K562 (cell line): Measurements from ENCODE around the gene SULT2B1. TPM values are rescaled to one million over a fixed set of nuclear protein-coding genes. Genes with fewer than 3 reads are reported as not detected.
A peak's percentile ranks its signal among the peaks of the same experiment; 100 is the strongest.

Experiments
- ATAC-seq: fragments of 200-7000 bp; cut with Tn5 transposase; 3 replicates; pipeline ENCODE4 v1.9.1; 2020; ENCODE audit warnings: moderate library complexity
- BruUV-seq: library from RNA; stranded (reverse); fragments of 400-500 nt; replicated peaks from 2 replicates; lab custom pipeline; 2021; lab: Mats Ljungman, UMichigan
- CTCF ChIA-PET: fragments of 300-600 bp; formaldehyde crosslinking; extraction: SDS; loops from one replicate; lab custom pipeline; 2021; ENCODE audit warnings: low intra/inter-chr PET ratio; lab: Yijun Ruan, JAX
- POLR2A ChIA-PET: fragments of 300-600, 350-650 bp; sonication (Branson Sonifier 250); formaldehyde crosslinking; extraction: SDS; loops from one replicate; lab custom pipeline; 2021; ENCODE audit warnings: antibody characterized with exemption, inconsistent platforms; lab: Yijun Ruan, JAX
- DNase-seq, 4 experiments: peaks; one replicate each; pipeline versions ENCODE4 v3.0.0 to v3.0.0-alpha.2; 2011 to 2018; ENCODE audit warnings: low spot score in 3 of 4, mixed read lengths in 3 of 4; ENCODE audit errors: extremely low read depth in 1 of 4
- FAIRE-seq: peaks from 2 replicates; lab custom pipeline; 2011; peaks lifted over from hg19 to GRCh38; lab: Jason Lieb, UNC
- H2AFZ ChIP-seq: 2 replicates; pipeline ENCODE4 v1.6.0; 2011; ENCODE audit warnings: low read depth, low read length, control low read depth, inconsistent platforms
- H3K27ac ChIP-seq: fragments of 200-600 bp; 3 replicates; pipeline ENCODE4 v1.8.0; 2011; ENCODE audit warnings: low read depth, mild to moderate bottlenecking, control low read depth, inconsistent platforms, low read length, moderate library complexity, mixed read lengths; ENCODE audit errors: extremely low read depth
- H3K27me3 ChIP-seq, 2 experiments: fragments of 300-600 bp in 1 of 2; 2 replicates in 1 of 2; 3 replicates in 1 of 2; pipeline versions ENCODE4 v1.6.0 to v1.8.0; 2011; ENCODE audit warnings: inconsistent platforms in 2 of 2, low read length in 2 of 2, mild to moderate bottlenecking in 1 of 2, mixed read lengths in 1 of 2, moderate library complexity in 1 of 2; ENCODE audit not compliant: control insufficient read depth in 2 of 2, insufficient read depth in 2 of 2
- H3K36me3 ChIP-seq: fragments of 300-600 bp; 3 replicates; pipeline ENCODE4 v1.8.0; 2011; ENCODE audit warnings: mild to moderate bottlenecking, low read length, inconsistent platforms; ENCODE audit not compliant: control insufficient read depth, insufficient read depth
- H3K4me1 ChIP-seq, 2 experiments: fragments of 200-600 bp in 1 of 2; replicated peaks in 1 of 2; 2 replicates in 1 of 2; 3 replicates in 1 of 2; pipeline versions ENCODE4 v1.5.1 to v1.8.0; 2011; ENCODE audit warnings: inconsistent platforms in 2 of 2, low read length in 2 of 2, mild to moderate bottlenecking in 1 of 2, mixed read lengths in 1 of 2, moderate library complexity in 1 of 2; ENCODE audit not compliant: control insufficient read depth in 2 of 2, insufficient read depth in 2 of 2
- H3K4me2 ChIP-seq: 2 replicates; pipeline ENCODE4 v1.6.1; 2011; ENCODE audit warnings: low read length, control low read depth, inconsistent platforms, mixed read lengths; ENCODE audit not compliant: insufficient read depth
- H3K4me3 ChIP-seq: fragments of 200-600 bp; sonication (generic), shearing (Covaris generic); 2 replicates; pipeline ENCODE4 v1.5.1; 2016; ENCODE audit warnings: control low read depth, inconsistent platforms
- H3K79me2 ChIP-seq: fragments of 200-600 bp; 3 replicates; pipeline ENCODE4 v1.8.0; 2011; ENCODE audit warnings: low read length, inconsistent platforms; ENCODE audit not compliant: control insufficient read depth, insufficient read depth
- H3K9ac ChIP-seq, 2 experiments: 2 replicates each; pipeline versions ENCODE4 v1.6.0 to v1.6.1; 2011; ENCODE audit warnings: low read depth in 2 of 2, low read length in 2 of 2, control low read depth in 1 of 2, inconsistent platforms in 1 of 2, mild to moderate bottlenecking in 1 of 2, mixed read lengths in 1 of 2; ENCODE audit not compliant: insufficient read depth in 1 of 2
- H3K9me1 ChIP-seq: one replicate; pipeline ENCODE4 v1.6.0; 2011; ENCODE audit warnings: inconsistent platforms, mild to moderate bottlenecking, low read length, moderate library complexity; ENCODE audit not compliant: control insufficient read depth, insufficient read depth
- H3K9me3 ChIP-seq: replicated peaks from 2 replicates; pipeline ENCODE4 v1.5.1; 2011; ENCODE audit warnings: low read depth, low read length, inconsistent platforms; ENCODE audit not compliant: control insufficient read depth, insufficient read depth
- H4K20me1 ChIP-seq: replicated peaks from 2 replicates; pipeline ENCODE4 v1.6.1; 2011; ENCODE audit warnings: low read length, inconsistent platforms, mixed read lengths; ENCODE audit not compliant: control insufficient read depth, insufficient read depth
- MEIS2 ChIP-seq: fragments of 450-650 bp; IDR thresholded peaks from 2 replicates; pipeline ENCODE4 v1.6.1; 2014; ENCODE audit warnings: mild to moderate bottlenecking; ENCODE audit not compliant: partially characterized antibody
- POLR2G ChIP-seq: fragments of 200-400 bp; formaldehyde crosslinking; IDR thresholded peaks from 2 replicates; pipeline ENCODE4 v1.6.1; 2017; ENCODE audit warnings: low read depth, mild to moderate bottlenecking, antibody characterized with exemption, low read length, moderate library complexity
- RBFOX2 ChIP-seq: fragments of 200-400 bp; formaldehyde crosslinking; IDR thresholded peaks from 2 replicates; pipeline ENCODE4 v1.6.1; 2017; ENCODE audit warnings: low read depth, mild to moderate bottlenecking, low read length, moderate library complexity
- WGBS: fragments of 100-300 bp; shearing (Covaris generic); methylation state at CpG from one replicate; pipeline ENCODE4 v1.1.6; 2016; ENCODE audit warnings: low coverage, mixed read lengths; ENCODE audit not compliant: insufficient coverage; ENCODE audit errors: missing lambda C conversion rate; 5-methylcytosine and 5-hydroxymethylcytosine counted together
- in situ Hi-C: fragments of 300-500 bp; cut with MboI; formaldehyde crosslinking; loops from 4 replicates; pipeline ENCODE4 v1.15.0; 2018; ENCODE audit warnings: inconsistent platforms, mixed read lengths
- intact Hi-C: fragments of 100-400 bp; cut with micrococcal nuclease; formaldehyde crosslinking; loops from 2 replicates; pipeline ENCODE4 v1.14.2; 2022
- polyA plus RNA-seq, 8 experiments: library from polyadenylated mRNA; depleted of rRNA in 4 of 8; stranded (reverse) in 5 of 8; unstranded in 3 of 8; fragments of >200 nt; fragmentation: Nextera tagmentation in 2 of 8; fragmentation: Illumina TruSeq in 1 of 8; extraction: Ambion mirVana in 2 of 8; extraction: Trizol in 1 of 8; gene quantifications; 2 replicates each; pipeline versions ENCODE4 v1.2.1 to v1.2.3, GENCODE V29; 2011 to 2014; ENCODE audit warnings: inconsistent platforms in 1 of 8, missing spikeins in 1 of 8
- total RNA-seq, 7 experiments: library from RNA; depleted of rRNA in 6 of 7; stranded (reverse); fragments of >200 nt in 6 of 7; fragmentation: Illumina TruSeq in 2 of 7; extraction: Trizol in 2 of 7; gene quantifications; 2 replicates each; pipeline versions ENCODE4 v1.2.1 to v1.2.3, GENCODE V29; 2011 to 2021; ENCODE audit warnings: low replicate concordance in 1 of 7

The SULT2B1 gene
- total and polyA plus RNA-seq, 9 of the 15 experiments (the other 6 are each of a cell fraction or from before 2014, with no cell fraction given): 0.09 to 0.62 (median 0.22) TPM; not detected in 2

GRCh38 chr19:48627865-48628314, 75.9 kb downstream of the SULT2B1 start:
- H3K4me3 ChIP-seq: no peak overlapping the region
- WGBS: 81% methylated on average over 11 of the region's 17 CpGs
- H3K27ac ChIP-seq: no peak overlapping the region
- peaks cover 22 to 75% of the 10 kb centered on the region in 2 experiments for H3K4me1 ChIP-seq
- peak overlapping the region in 1 of 2 experiments; percentile 71; a peak in 1 of 4 replicates for H3K9ac ChIP-seq
- CTCF ChIA-PET: no interaction called here
- in situ Hi-C loops: no loop called here
- no peaks in the 10 kb centered on the region for H3K27me3 ChIP-seq
- no peaks in the 10 kb centered on the region for H3K79me2 ChIP-seq
- DNase-seq (no peak), ATAC-seq (no peak)
- H3K9me3 ChIP-seq: no peaks in the 10 kb centered on the region
- H3K4me2 ChIP-seq: no peak overlapping the region
- TF ChIP-seq MEIS2 (no peak), RBFOX2 (peak; percentile 33; the same call in 1 of the 2 replicates), POLR2G (peak; percentile 25; the same call in 1 of the 2 replicates)
- TF ChIP-seq, all 486 proteins: peak for 2
- Histone ChIP-seq H3K36me3 (peaks cover 5% of the 10 kb centered on the region; the same call in 1 of the 3 replicates), H4K20me1 (no peaks in the 10 kb centered on the region), H3K9me1 (no peaks in the 10 kb centered on the region), H2AFZ (no peak overlapping the region)
- FAIRE-seq: no peak
- intact Hi-C loops: no loop called here
- POLR2A ChIA-PET: interaction anchor here (0.9 to 1.3 kb wide), 4 partner anchors 9 to 13 kb away, joined by 3 to 4 read pairs (median 4); partner anchors contain the start of genes FAM83E, RPL18 and SPHK2
- no TSS peak for BruUV-seq
